HT-29 (cell line): ENCODE results near the gene FAM13B. TPM values are rescaled to one million over a fixed set of nuclear protein-coding genes. Genes with fewer than 3 reads are reported as not detected.
"Not testable (repeated sequence)": the region's sequence is repeated elsewhere in the genome, so short reads cannot be mapped to it uniquely, and the experiment has no call there.

ENCODE experiments used
- DNase-seq: peaks from one replicate; pipeline ENCODE4 v3.0.0-alpha.2; 2015; ENCODE audit warnings: low spot score
- total RNA-seq: library from RNA; depleted of rRNA; stranded (reverse); fragments of >200 nt; shearing (Covaris generic); gene quantifications from 2 replicates; pipeline ENCODE4 v1.2.3, GENCODE V29; 2014; rRNA removed

FAM13B gene
- 6.6 and 15.2 TPM in 2 replicates for total RNA-seq

- peak; percentile 77 for DNase-seq
Measured at GRCh38 chr5:138032572-138033385, at the start of gene FAM13B. FAM13B (minus strand) TSS chr5:138033079; CDS start chr5:138019111, 13,968 bp downstream.

GRCh38 chr5:138082033-138082432, 49.2 kb upstream of the FAM13B start:
- no peak for DNase-seq

- no peak for DNase-seq
Measured at GRCh38 chr5:138078006-138078643, 45.2 kb upstream of the FAM13B start.

GRCh38 chr5:138077064-138077696, 44.3 kb upstream of the FAM13B start:
- peak; percentile 83 for DNase-seq

GRCh38 chr5:138070026-138070425, 37.1 kb upstream of the FAM13B start:
- not testable (repeated sequence) for DNase-seq

- DNase-seq = peak; percentile 90
Measured at GRCh38 chr5:138068742-138069600, 36.1 kb upstream of the FAM13B start.

- DNase-seq = no peak
Measured at GRCh38 chr5:138067945-138068344, 35.1 kb upstream of the FAM13B start.

GRCh38 chr5:138065102-138065501, 32.2 kb upstream of the FAM13B start:
- DNase-seq = peak; percentile 13

GRCh38 chr5:138064526-138064925, 31.6 kb upstream of the FAM13B start:
- no peak for DNase-seq

- no peak for DNase-seq
Measured at GRCh38 chr5:138054847-138055558, 22.1 kb upstream of the FAM13B start.

GRCh38 chr5:138054206-138054605, 21.3 kb upstream of the FAM13B start:
- DNase-seq = no peak

GRCh38 chr5:138053554-138053953, 20.7 kb upstream of the FAM13B start:
- DNase-seq = no peak

GRCh38 chr5:138052718-138053117, 19.8 kb upstream of the FAM13B start:
- DNase-seq = not testable (repeated sequence)

- DNase-seq = no peak
Measured at GRCh38 chr5:138051441-138052296, 18.8 kb upstream of the FAM13B start.

GRCh38 chr5:138045283-138045682, 12.4 kb upstream of the FAM13B start:
- DNase-seq = not testable (repeated sequence)

- no peak for DNase-seq
Measured at GRCh38 chr5:138038826-138039225, 5.9 kb upstream of the FAM13B start.

GRCh38 chr5:138037907-138038633, 5.2 kb upstream of the FAM13B start:
- no peak for DNase-seq

GRCh38 chr5:138037271-138037670, 4.4 kb upstream of the FAM13B start:
- DNase-seq = no peak
